B cell (primary cell): ENCODE measurements around the gene COL21A1. TPM values are rescaled to one million over a fixed set of nuclear protein-coding genes. Genes with fewer than 3 reads are reported as not detected.

ENCODE experiments used
- ATAC-seq: fragments of 200-7000 bp; cut with Tn5 transposase; one replicate; pipeline ENCODE4 v1.10.0; 2021; ENCODE audit warnings: low read depth, mild to moderate bottlenecking, moderate number of reproducible peaks, moderate library complexity
- CTCF ChIA-PET: fragments of 350-600 bp; sonication (Branson Sonifier 250); formaldehyde crosslinking; loops from one replicate; lab custom pipeline; 2021; ENCODE audit warnings: antibody characterized with exemption, inconsistent platforms; lab: Charles Lee
- POLR2A ChIA-PET: fragments of 350-600 bp; sonication (Branson Sonifier 250); formaldehyde crosslinking; loops from one replicate; lab custom pipeline; 2021; ENCODE audit warnings: antibody characterized with exemption; lab: Charles Lee
- DNase-seq: peaks from one replicate; pipeline ENCODE4 v3.0.0; 2013
- H2AFZ ChIP-seq: 2 replicates; pipeline ENCODE4 v1.6.1; 2012; ENCODE audit warnings: mild to moderate bottlenecking, low read depth, low read length; ENCODE audit not compliant: insufficient read depth, poor library complexity, severe bottlenecking
- H3K27ac ChIP-seq, 2 donors: 1 replicate in 1 of 2; 2 replicates in 1 of 2; pipeline ENCODE4 v1.5.1; 2012 to 2013; ENCODE audit warnings: low read length in 2 of 2, mild to moderate bottlenecking in 2 of 2, moderate library complexity in 1 of 2
- H3K27me3 ChIP-seq, 4 experiments: fragments of 200-600 bp in 1 of 4; sonication (generic) in 1 of 4; replicated peaks in 1 of 4; 1 replicate in 2 of 4; 2 replicates in 2 of 4; pipeline versions ENCODE4 v1.6.1 to v1.7.0; 2013 to 2016; ENCODE audit warnings: low read length in 3 of 4, mild to moderate bottlenecking in 2 of 4, mixed read lengths in 1 of 4, moderate library complexity in 1 of 4; ENCODE audit not compliant: insufficient read depth in 4 of 4, control insufficient read depth in 3 of 4; ENCODE audit errors: control extremely low read depth in 1 of 4
- H3K36me3 ChIP-seq, 2 experiments: replicated peaks in 1 of 2; 1 replicate in 1 of 2; 2 replicates in 1 of 2; pipeline versions ENCODE4 v1.6.1 to v1.7.1; 2013; ENCODE audit warnings: low read length in 1 of 2; ENCODE audit not compliant: insufficient read depth in 2 of 2, control insufficient read depth in 1 of 2; ENCODE audit errors: control extremely low read depth in 1 of 2, extremely low read depth in 1 of 2
- H3K4me1 ChIP-seq, 2 donors: fragments of 200-600 bp in 1 of 2; sonication (generic) in 1 of 2; 1 replicate in 1 of 2; 2 replicates in 1 of 2; pipeline versions ENCODE4 v1.5.1 to v1.6.1; 2013 to 2017; ENCODE audit warnings: low read length in 2 of 2; ENCODE audit not compliant: control insufficient read depth in 2 of 2, insufficient read depth in 2 of 2
- H3K4me2 ChIP-seq: replicated peaks from 2 replicates; pipeline ENCODE3; 2012; ENCODE audit warnings: mild to moderate bottlenecking, low read depth, low read length; ENCODE audit not compliant: poor library complexity, severe bottlenecking
- H3K4me3 ChIP-seq, 5 experiments: fragments of 200-600 bp in 1 of 5; sonication (generic) in 1 of 5; 1 replicate in 3 of 5; 2 replicates in 2 of 5; pipeline versions ENCODE4 v1.5.1 to v1.7.0; 2011 to 2016; ENCODE audit warnings: low read length in 4 of 5, mild to moderate bottlenecking in 4 of 5, low read depth in 2 of 5, control low read depth in 1 of 5, moderate library complexity in 1 of 5; ENCODE audit not compliant: insufficient read depth in 1 of 5; ENCODE audit errors: control extremely low read depth in 1 of 5, extremely low read depth in 1 of 5
- H3K79me2 ChIP-seq: fragments of 200-600 bp; sonication (generic); one replicate; pipeline ENCODE4 v1.6.0; 2016; ENCODE audit warnings: low read length; ENCODE audit not compliant: control insufficient read depth, insufficient read depth
- H3K9ac ChIP-seq: fragments of 200-600 bp; sonication (generic); 2 replicates; pipeline ENCODE4 v1.6.1; 2017; ENCODE audit warnings: mild to moderate bottlenecking, low read length, moderate library complexity
- H3K9me3 ChIP-seq, 3 donors: one replicate each; pipeline versions ENCODE4 v1.6.1 to v1.7.1; 2013; ENCODE audit warnings: low read length in 2 of 3; ENCODE audit not compliant: control insufficient read depth in 2 of 3, insufficient read depth in 1 of 3; ENCODE audit errors: control extremely low read depth in 1 of 3
- H4K20me1 ChIP-seq: 2 replicates; pipeline ENCODE4 v1.6.0; 2012; ENCODE audit warnings: mild to moderate bottlenecking, low read length; ENCODE audit not compliant: insufficient read depth, control insufficient read depth, poor library complexity, severe bottlenecking
- H3K27ac Mint-ChIP-seq: one replicate; pipeline ENCODE4 v1.8.0; 2021; ENCODE audit warnings: mixed read lengths
- H3K27me3 Mint-ChIP-seq: one replicate; pipeline ENCODE4 v1.8.0; 2021; ENCODE audit warnings: mixed read lengths
- H3K4me1 Mint-ChIP-seq: one replicate; pipeline ENCODE4 v1.8.0; 2021; ENCODE audit warnings: mixed read lengths
- H3K4me3 Mint-ChIP-seq: one replicate; pipeline ENCODE4 v1.8.0; 2021; ENCODE audit warnings: mixed read lengths
- H3K9me3 Mint-ChIP-seq: one replicate; pipeline ENCODE4 v1.8.0; 2022; ENCODE audit warnings: mixed read lengths; ENCODE audit not compliant: insufficient read depth
- CTCF ChIP-seq: fragments of 200-600 bp; IDR thresholded peaks from one replicate; pipeline ENCODE4 v1.8.0; 2022; ENCODE audit warnings: antibody characterized with exemption, mild to moderate bottlenecking
- EZH2 ChIP-seq: IDR thresholded peaks from 2 replicates; pipeline ENCODE4 v1.6.1; 2012; ENCODE audit warnings: borderline replicate concordance, low read depth, mild to moderate bottlenecking, moderate library complexity, low read length; ENCODE audit not compliant: insufficient read depth, poor library complexity, severe bottlenecking
- WGBS: methylation state at CpG from one replicate; pipeline ENCODE4 v1.1.5; 2013; ENCODE audit warnings: missing lambda C conversion rate; ENCODE audit not compliant: insufficient coverage; 5-methylcytosine and 5-hydroxymethylcytosine counted together
- intact Hi-C: fragments of 100-400 bp; cut with micrococcal nuclease; formaldehyde crosslinking; loops from one replicate; pipeline ENCODE4 v1.10.0; 2022
- polyA plus RNA-seq: library from polyadenylated mRNA; depleted of rRNA; stranded (reverse); fragments of >200 nt; gene quantifications from 2 replicates; pipeline ENCODE4 v1.2.3, GENCODE V29; 2012
- total RNA-seq, 2 donors: library from RNA; stranded (reverse); fragments of 120-200 nt in 1 of 2; gene quantifications; 1 replicate in 1 of 2; 2 replicates in 1 of 2; pipeline versions ENCODE4 v1.2.3 to v1.2.4, GENCODE V29; 2013 to 2022

The COL21A1 gene
- total and polyA plus RNA-seq, 2 donors (not counting 1 experiment from before 2014, with no cell fraction given), result not detected

GRCh38 chr6:56145616-56146015 lies 101.8 kb downstream of the COL21A1 start:
- Histone ChIP-seq H3K36me3 (no peaks in the 10 kb centered on the region), H3K4me2 (no peak overlapping the region), H3K4me1 (no peaks in the 10 kb centered on the region), H4K20me1 (no peaks in the 10 kb centered on the region), H3K4me3 (no peak overlapping the region), H3K9me3 (no peaks in the 10 kb centered on the region), H3K27me3 (no peaks in the 10 kb centered on the region), H2AFZ (no peak overlapping the region), H3K9ac (no peak overlapping the region), H3K27ac (no peak overlapping the region), H3K79me2 (no peaks in the 10 kb centered on the region)
- ChIA-PET POLR2A (no interaction called here), CTCF (no interaction called here)
- DNase-seq, result no peak
- intact Hi-C loops, result no loop called here
- ATAC-seq, result no peak
- TF ChIP-seq EZH2 (no peak), CTCF (no peak)
- no CpG with 5 or more reads among the region's 1 CpG for WGBS
- Mint-ChIP-seq H3K4me1 (no peaks in the 10 kb centered on the region), H3K9me3 (peaks cover 2% of the 10 kb centered on the region), H3K27me3 (no peaks in the 10 kb centered on the region), H3K4me3 (no peak overlapping the region), H3K27ac (no peak overlapping the region)

GRCh38 chr6:56144538-56145324 lies 102.6 kb downstream of the COL21A1 start:
- Histone ChIP-seq H2AFZ (no peak overlapping the region), H3K79me2 (no peaks in the 10 kb centered on the region), H3K36me3 (no peaks in the 10 kb centered on the region), H4K20me1 (no peaks in the 10 kb centered on the region), H3K4me2 (no peak overlapping the region), H3K27me3 (no peaks in the 10 kb centered on the region), H3K27ac (no peak overlapping the region), H3K4me1 (no peaks in the 10 kb centered on the region), H3K4me3 (no peak overlapping the region), H3K9ac (no peak overlapping the region), H3K9me3 (no peaks in the 10 kb centered on the region)
- no peaks in the 10 kb centered on the region for H3K27me3 Mint-ChIP-seq
- intact Hi-C loops, result no loop called here
- no peak for ATAC-seq
- CTCF ChIA-PET, result no interaction called here
- no peak overlapping the region for H3K4me3 Mint-ChIP-seq
- peaks cover 2% of the 10 kb centered on the region for H3K9me3 Mint-ChIP-seq
- WGBS, result no CpG with 5 or more reads among the region's 4 CpGs
- no peaks in the 10 kb centered on the region for H3K4me1 Mint-ChIP-seq
- H3K27ac Mint-ChIP-seq, result no peak overlapping the region
- POLR2A ChIA-PET, result no interaction called here
- DNase-seq, result no peak
- TF ChIP-seq CTCF (no peak), EZH2 (no peak)
